Right atrium auricular region (tissue), 2 donors: ENCODE results near the gene UCKL1. TPM values are rescaled to one million over a fixed set of nuclear protein-coding genes. Genes with fewer than 3 reads are reported as not detected.

Experiments
- DNase-seq: peaks from one replicate; pipeline ENCODE4 v3.0.0-alpha.2; 2019; ENCODE audit warnings: low spot score
- H3K27ac ChIP-seq, 2 donors: fragments of 200-600 bp; sonication (generic); 1 replicate in 1 of 2; 2 replicates in 1 of 2; pipeline ENCODE4 v1.5.1; 2016 to 2019
- H3K27me3 ChIP-seq, 2 donors: fragments of 200-600 bp; sonication (generic); one replicate each; pipeline versions ENCODE4 v1.5.1 to v1.6.0; 2017 to 2019
- H3K36me3 ChIP-seq: fragments of 200-600 bp; sonication (generic); one replicate; pipeline ENCODE4 v1.5.1; 2016
- H3K4me1 ChIP-seq, 2 donors: fragments of 200-600 bp; sonication (generic); one replicate each; pipeline versions ENCODE4 v1.5.1 to v1.6.0; 2017 to 2019
- H3K4me3 ChIP-seq, 2 donors: fragments of 200-600 bp; sonication (generic); 1 replicate in 1 of 2; 2 replicates in 1 of 2; pipeline ENCODE4 v1.5.1; 2017 to 2019; ENCODE audit warnings: mild to moderate bottlenecking in 1 of 2, moderate library complexity in 1 of 2
- H3K9me3 ChIP-seq, 2 donors: fragments of 200-600 bp; sonication (generic); one replicate each; pipeline ENCODE4 v1.5.1; 2019
- total RNA-seq, 2 donors: library from RNA; depleted of rRNA; stranded (reverse); fragments of >200 nt; gene quantifications; one replicate each; pipeline ENCODE4 v1.1.0, GENCODE V29; 2016
- TF ChIP-seq, protein P1 (sequence below), 2 donors: fragments of 200-600 bp; sonication (generic); IDR thresholded peaks; one replicate each; pipeline ENCODE4 v1.5.1; 2019; ENCODE audit warnings: antibody characterized with exemption in 2 of 2

UCKL1 gene
- total RNA-seq, 2 donors from 2014 or later: 25.9 to 27.6 TPM

DNA sequence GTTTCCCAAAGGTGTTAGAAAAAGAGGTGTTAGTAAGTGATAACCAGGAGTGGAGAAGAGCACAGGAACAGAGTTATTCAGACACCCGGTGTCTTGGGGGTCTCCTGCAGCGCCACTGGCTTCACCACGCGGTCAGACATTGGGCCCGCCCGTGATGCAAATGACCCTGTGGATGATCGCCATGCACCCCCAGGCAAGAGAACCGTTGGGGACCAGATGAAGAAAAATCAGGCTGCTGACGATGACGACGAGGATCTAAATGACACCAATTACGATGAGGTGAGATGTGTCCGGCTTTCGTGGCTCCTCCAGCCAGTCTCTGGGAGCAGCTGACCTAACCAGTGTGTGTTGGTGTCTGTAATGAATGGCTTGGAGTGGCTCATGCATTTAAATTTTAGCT, 26.7 kb upstream of the UCKL1 start:
- DNase-seq: no peak
- Histone ChIP-seq H3K4me3 (no peak overlapping the region), H3K36me3 (peaks cover 36% of the 10 kb centered on the region), H3K27me3 (no peaks in the 10 kb centered on the region), H3K4me1 (peaks cover 0 to 42% of the 10 kb centered on the region in 2 donors), H3K9me3 (no peaks in the 10 kb centered on the region), H3K27ac (no peak overlapping the region)
- TF ChIP-seq, protein P1, sequence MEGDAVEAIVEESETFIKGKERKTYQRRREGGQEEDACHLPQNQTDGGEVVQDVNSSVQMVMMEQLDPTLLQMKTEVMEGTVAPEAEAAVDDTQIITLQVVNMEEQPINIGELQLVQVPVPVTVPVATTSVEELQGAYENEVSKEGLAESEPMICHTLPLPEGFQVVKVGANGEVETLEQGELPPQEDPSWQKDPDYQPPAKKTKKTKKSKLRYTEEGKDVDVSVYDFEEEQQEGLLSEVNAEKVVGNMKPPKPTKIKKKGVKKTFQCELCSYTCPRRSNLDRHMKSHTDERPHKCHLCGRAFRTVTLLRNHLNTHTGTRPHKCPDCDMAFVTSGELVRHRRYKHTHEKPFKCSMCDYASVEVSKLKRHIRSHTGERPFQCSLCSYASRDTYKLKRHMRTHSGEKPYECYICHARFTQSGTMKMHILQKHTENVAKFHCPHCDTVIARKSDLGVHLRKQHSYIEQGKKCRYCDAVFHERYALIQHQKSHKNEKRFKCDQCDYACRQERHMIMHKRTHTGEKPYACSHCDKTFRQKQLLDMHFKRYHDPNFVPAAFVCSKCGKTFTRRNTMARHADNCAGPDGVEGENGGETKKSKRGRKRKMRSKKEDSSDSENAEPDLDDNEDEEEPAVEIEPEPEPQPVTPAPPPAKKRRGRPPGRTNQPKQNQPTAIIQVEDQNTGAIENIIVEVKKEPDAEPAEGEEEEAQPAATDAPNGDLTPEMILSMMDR (IDR thresholded peaks at IDR 0.05): no peak

DNA sequence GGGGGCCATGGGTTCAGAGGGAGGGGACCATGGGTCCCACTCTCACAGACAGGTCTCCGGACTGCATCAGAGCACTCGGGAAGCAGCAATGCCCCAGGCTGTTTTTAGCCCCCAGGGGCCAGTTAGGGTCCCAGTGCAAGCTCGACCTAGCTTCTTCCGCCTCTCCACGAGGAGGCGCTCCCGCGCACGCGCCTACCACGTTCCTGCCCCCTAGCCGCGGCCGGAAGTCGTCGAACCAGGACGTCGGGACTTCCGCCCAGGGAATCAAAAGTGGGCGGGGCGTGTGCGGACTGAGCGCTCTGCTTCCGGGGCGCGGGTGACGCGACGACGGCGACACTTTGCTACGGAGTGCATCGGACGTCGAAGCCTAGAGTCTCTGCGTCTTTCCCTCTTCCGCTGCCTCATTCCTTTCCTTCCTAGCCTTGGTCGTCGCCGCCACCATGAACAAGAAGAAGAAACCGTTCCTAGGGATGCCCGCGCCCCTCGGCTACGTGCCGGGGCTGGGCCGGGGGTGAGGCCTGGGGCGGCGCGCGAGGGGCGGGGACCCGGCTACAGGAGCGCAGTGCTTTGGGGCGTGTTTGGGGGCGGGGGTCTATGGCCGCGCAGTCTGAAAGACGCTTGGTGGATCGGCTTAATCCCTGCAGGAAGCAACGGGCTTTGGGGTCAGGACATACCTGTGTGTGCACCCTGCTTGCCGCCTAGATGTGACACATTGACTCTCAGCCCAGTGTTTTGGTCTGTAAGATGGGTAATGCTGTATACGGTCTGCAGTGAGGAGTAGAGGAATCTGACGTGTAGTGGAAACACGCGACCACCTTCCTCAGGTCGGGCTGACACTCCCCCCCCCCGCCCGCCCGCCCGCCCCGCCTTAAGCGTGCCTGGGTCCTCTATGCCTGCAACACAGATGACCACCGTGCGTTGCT, 24.9 kb upstream of the UCKL1 start, which contains the start of gene PRPF6:
Gene PRPF6 (plus strand): TSS at position 327 of the 923 bp plus-strand sequence. CDS start 114 bp downstream, at position 441.
- peaks cover 0 to 45% of the 10 kb centered on the region in 2 donors for H3K4me1 ChIP-seq
- TF ChIP-seq, protein P1 (IDR thresholded peaks at IDR 0.05): peak; percentile 66 to 92
- H3K36me3 ChIP-seq: peaks cover 19% of the 10 kb centered on the region
- H3K4me3 ChIP-seq: peak within 1 kb of the TSS; percentile 80 to 87
- peak within 1 kb of the TSS; percentile 75 to 87 for H3K27ac ChIP-seq
- H3K27me3 ChIP-seq: no peaks in the 10 kb centered on the region
- peak; percentile 94 for DNase-seq
- H3K9me3 ChIP-seq: no peaks in the 10 kb centered on the region

DNA sequence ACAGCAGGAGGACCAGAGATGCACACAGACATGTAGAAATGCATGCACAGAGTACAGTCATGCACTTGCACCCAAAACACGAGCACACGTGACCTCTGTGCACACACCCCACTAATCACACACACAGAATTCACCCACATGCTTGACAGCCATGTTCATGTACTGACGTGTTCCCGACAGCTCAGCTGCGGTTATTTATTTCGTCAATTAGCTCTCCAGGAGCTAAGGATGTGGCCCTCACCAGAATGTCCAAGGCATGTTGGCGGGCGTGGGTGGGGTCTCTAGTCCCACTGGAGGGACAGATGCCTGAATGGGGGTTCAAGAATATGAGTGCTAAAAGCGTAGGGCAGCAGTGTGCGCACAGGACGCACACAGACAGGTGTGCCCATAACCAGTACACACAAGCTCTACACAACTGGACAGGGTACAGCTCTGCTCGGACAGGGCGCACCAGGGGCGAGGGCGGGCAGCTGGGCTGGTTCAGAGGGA, 24.1 kb upstream of the UCKL1 start:
- peak overlapping the region; percentile 75 to 87 for H3K27ac ChIP-seq
- no peaks in the 10 kb centered on the region for H3K9me3 ChIP-seq
- TF ChIP-seq, protein P1 (IDR thresholded peaks at IDR 0.05): no peak
- H3K4me1 ChIP-seq: peaks cover 0 to 45% of the 10 kb centered on the region in 2 donors
- peaks cover 12% of the 10 kb centered on the region for H3K36me3 ChIP-seq
- no peaks in the 10 kb centered on the region for H3K27me3 ChIP-seq
- DNase-seq: no peak
- peak overlapping the region; percentile 80 to 87 for H3K4me3 ChIP-seq

DNA sequence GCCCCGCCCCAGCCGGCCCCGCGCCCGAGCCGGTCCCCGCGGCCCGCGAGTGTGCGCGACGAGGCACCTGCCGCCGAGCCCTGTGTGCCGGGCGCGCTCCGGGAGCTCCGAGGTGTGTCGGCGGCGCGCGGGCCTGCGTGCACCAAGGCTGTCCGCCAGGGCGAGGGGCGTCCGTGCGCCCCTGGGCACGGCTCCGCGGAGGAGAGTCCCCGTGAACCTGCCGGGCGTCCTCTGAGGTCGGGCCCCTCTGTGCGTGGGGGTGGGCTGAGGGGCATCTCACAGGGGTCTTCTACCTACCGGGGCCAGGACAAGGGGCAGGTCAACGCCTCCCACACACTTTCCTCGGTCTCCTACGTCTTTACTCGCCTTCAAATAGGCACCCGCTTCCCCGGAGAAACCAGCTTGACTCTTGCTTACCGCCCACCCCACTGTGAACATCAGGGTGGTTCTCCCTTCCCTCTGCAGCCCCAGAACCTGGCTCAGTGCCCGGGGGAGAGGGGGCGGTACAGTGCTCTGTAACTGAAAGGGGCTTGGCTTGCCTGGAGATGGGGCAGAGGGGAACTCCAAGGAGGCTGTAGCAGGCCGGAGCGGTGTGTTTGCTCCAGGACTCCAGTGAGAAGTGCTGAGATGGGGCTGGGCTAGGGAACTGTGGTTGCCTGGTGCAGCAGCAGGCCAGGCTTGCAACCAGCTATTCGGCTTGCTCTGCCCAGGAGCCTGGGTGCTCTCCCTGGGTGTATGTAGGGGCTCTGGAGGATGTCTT, 23.5 kb upstream of the UCKL1 start, which contains the start of gene SAMD10:
Gene SAMD10 (minus strand): TSS at position 86 of the 760 bp plus-strand sequence. CDS start 175 bp downstream, outside the sequence.
- DNase-seq: no peak
- TF ChIP-seq, protein P1 (IDR thresholded peaks at IDR 0.05): no peak
- Histone ChIP-seq H3K27me3 (no peaks in the 10 kb centered on the region), H3K36me3 (peaks cover 6% of the 10 kb centered on the region), H3K27ac (peak within 1 kb of the TSS; percentile 77 to 87), H3K4me1 (peaks cover 0 to 45% of the 10 kb centered on the region in 2 donors), H3K9me3 (no peaks in the 10 kb centered on the region), H3K4me3 (peak within 1 kb of the TSS; percentile 46 to 71)

DNA sequence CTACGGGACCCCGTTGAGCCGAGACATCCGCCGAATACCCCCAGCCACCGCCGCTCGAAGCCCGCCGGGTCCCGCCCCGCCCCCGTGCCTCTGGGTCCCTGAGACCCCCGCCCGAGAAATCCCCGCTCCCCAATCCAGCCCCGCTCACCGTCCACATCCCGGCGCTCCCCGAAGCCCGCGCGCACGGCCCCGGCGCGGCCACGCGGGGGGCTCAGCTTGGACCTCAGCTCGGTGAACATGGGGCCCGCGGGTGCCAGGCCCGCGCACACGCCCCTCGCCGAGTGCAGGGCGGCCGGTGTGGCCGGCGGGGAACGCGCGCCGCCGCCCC, 23.0 kb upstream of the UCKL1 start:
- Histone ChIP-seq H3K27me3 (no peaks in the 10 kb centered on the region), H3K9me3 (no peaks in the 10 kb centered on the region), H3K27ac (peak overlapping the region; percentile 77), H3K36me3 (peaks cover under 1% of the 10 kb centered on the region), H3K4me3 (peak overlapping the region; percentile 46 to 71), H3K4me1 (peaks cover 0 to 45% of the 10 kb centered on the region in 2 donors)
- no peak for DNase-seq
- TF ChIP-seq, protein P1 (IDR thresholded peaks at IDR 0.05): no peak
